A549 (cell line): ENCODE measurements around the gene CDK14. TPM values are rescaled to one million over a fixed set of nuclear protein-coding genes. Genes with fewer than 3 reads are reported as not detected.

Experiments
- ATAC-seq, 2 experiments: fragments of 200-7000 bp in 1 of 2; fragments of >200 bp in 1 of 2; cut with Nextera tagmentation in 1 of 2; cut with Tn5 transposase in 1 of 2; 3 replicates each; pipeline versions ENCODE4 v1.8.0 to v1.9.1; 2018 to 2020; ENCODE audit warnings: mild to moderate bottlenecking in 1 of 2, moderate library complexity in 1 of 2
- CTCF ChIA-PET: fragments of 300-600 bp; sonication (Branson Sonifier 250); formaldehyde crosslinking; extraction: SDS; loops from one replicate; lab custom pipeline; 2021; ENCODE audit warnings: antibody characterized with exemption, inconsistent platforms; lab: Yijun Ruan, JAX
- POLR2A ChIA-PET: fragments of 350-600 bp; formaldehyde crosslinking; extraction: SDS; loops from one replicate; lab custom pipeline; 2021; ENCODE audit warnings: antibody characterized with exemption, inconsistent platforms; lab: Yijun Ruan, JAX
- DNase-seq, 2 experiments: peaks; one replicate each; pipeline versions ENCODE4 v3.0.0 to v3.0.0-alpha.2; 2011 to 2016; ENCODE audit warnings: low read depth in 1 of 2, low spot score in 1 of 2
- FAIRE-seq: peaks from 2 replicates; lab custom pipeline; 2011; peaks lifted over from hg19 to GRCh38; lab: Jason Lieb, UNC
- H3K27ac ChIP-seq, 2 experiments: fragments of >200 bp; sonication (Bioruptor Twin); formaldehyde crosslinking; 3 replicates each; pipeline ENCODE4 v1.5.1; 2016 to 2017
- H3K4me1 ChIP-seq: fragments of >200 bp; sonication (Bioruptor Twin); formaldehyde crosslinking; 3 replicates; pipeline ENCODE4 v1.6.1; 2016
- H3K4me2 ChIP-seq: fragments of >200 bp; sonication (Bioruptor Twin); formaldehyde crosslinking; 3 replicates; pipeline ENCODE4 v1.6.1; 2016
- H3K4me3 ChIP-seq: fragments of >200 bp; sonication (Bioruptor Twin); formaldehyde crosslinking; 3 replicates; pipeline ENCODE4 v1.5.1; 2016
- H3K9me3 ChIP-seq: fragments of >200 bp; sonication (Bioruptor Twin); formaldehyde crosslinking; 3 replicates; pipeline ENCODE4 v1.6.1; 2016
- CHD4 ChIP-seq: fragments of 200-600 bp; sonication (generic); IDR thresholded peaks from 2 replicates; pipeline ENCODE4 v1.6.1; 2016; ENCODE audit warnings: antibody characterized with exemption, mild to moderate bottlenecking, borderline replicate concordance
- CTCF ChIP-seq: fragments of >200 bp; sonication (Bioruptor Twin); formaldehyde crosslinking; IDR thresholded peaks from 3 replicates; pipeline ENCODE4 v1.5.1; 2016
- E2F6 ChIP-seq: IDR thresholded peaks from 2 replicates; pipeline ENCODE4 v1.6.1; 2012; ENCODE audit warnings: low read depth, borderline replicate concordance
- EHF ChIP-seq: fragments of 250-450 bp; sonication (Bioruptor Pico); IDR thresholded peaks from 2 replicates; pipeline ENCODE4 v1.5.0; 2020; ENCODE audit warnings: mild to moderate bottlenecking
- EHMT2 ChIP-seq: fragments of 200-600 bp; sonication (generic); IDR thresholded peaks from 2 replicates; pipeline ENCODE4 v1.6.1; 2016; ENCODE audit warnings: antibody characterized with exemption, low read depth, mild to moderate bottlenecking, moderate library complexity
- ESRRA ChIP-seq: fragments of 150-350 bp; IDR thresholded peaks from 2 replicates; pipeline ENCODE4 v1.6.1; 2014; ENCODE audit warnings: mild to moderate bottlenecking, low read length, borderline replicate concordance
- GATA3 ChIP-seq: IDR thresholded peaks from 2 replicates; pipeline ENCODE4 v1.6.1; 2012; ENCODE audit warnings: borderline replicate concordance
- HDAC2 ChIP-seq: fragments of 200-600 bp; sonication (generic); IDR thresholded peaks from 2 replicates; pipeline ENCODE4 v1.6.1; 2016
- HOXA7 ChIP-seq: fragments of 250-450 bp; sonication (Bioruptor Pico); IDR thresholded peaks from 2 replicates; pipeline ENCODE4 v1.5.0; 2020; ENCODE audit warnings: mild to moderate bottlenecking, moderate library complexity
- HOXB13 ChIP-seq: fragments of 250-450 bp; sonication (Bioruptor Pico); IDR thresholded peaks from 2 replicates; pipeline ENCODE4 v1.5.0; 2020; ENCODE audit warnings: low read depth, mild to moderate bottlenecking, moderate library complexity
- HOXB5 ChIP-seq: fragments of 250-450 bp; sonication (Bioruptor Pico); IDR thresholded peaks from 2 replicates; pipeline ENCODE4 v1.5.0; 2020; ENCODE audit warnings: mild to moderate bottlenecking, moderate library complexity
- KDM1A ChIP-seq: fragments of 200-600 bp; sonication (generic); IDR thresholded peaks from 2 replicates; pipeline ENCODE4 v1.6.1; 2016; ENCODE audit warnings: low read depth, mild to moderate bottlenecking
- MAZ ChIP-seq: fragments of 150-350 bp; IDR thresholded peaks from 2 replicates; pipeline ENCODE4 v1.6.1; 2014; ENCODE audit warnings: antibody characterized with exemption, low read depth, low read length, borderline replicate concordance
- MYC ChIP-seq: IDR thresholded peaks from 2 replicates; pipeline ENCODE4 v1.6.1; 2012; ENCODE audit warnings: mild to moderate bottlenecking, inconsistent platforms, low read length, improper control_type of control experiment, borderline replicate concordance
- NFE2L2 ChIP-seq: fragments of 150-350 bp; conservative IDR thresholded peaks from 2 replicates; pipeline ENCODE4 v1.6.1; 2014; ENCODE audit warnings: low read length
- NR3C1 ChIP-seq: fragments of >200 bp; sonication (Bioruptor Twin); formaldehyde crosslinking; IDR thresholded peaks from 3 replicates; pipeline ENCODE4 v1.6.1; 2017
- PBX3 ChIP-seq: IDR thresholded peaks from 2 replicates; pipeline ENCODE4 v1.6.1; 2012
- PHF8 ChIP-seq: fragments of 200-600 bp; sonication (generic); IDR thresholded peaks from 2 replicates; pipeline ENCODE4 v1.6.1; 2016; ENCODE audit warnings: low read depth, mild to moderate bottlenecking, antibody characterized with exemption, moderate library complexity, borderline replicate concordance
- RAD21 ChIP-seq, 2 experiments: fragments of >200 bp in 1 of 2; sonication (Bioruptor Twin) in 1 of 2; formaldehyde crosslinking in 1 of 2; IDR thresholded peaks in 1 of 2; conservative IDR thresholded peaks in 1 of 2; 2 replicates in 1 of 2; 3 replicates in 1 of 2; pipeline ENCODE4 v1.6.1; 2012 to 2018; ENCODE audit warnings: inconsistent platforms in 1 of 2
- RFX5 ChIP-seq: fragments of 450-650 bp; IDR thresholded peaks from 2 replicates; pipeline ENCODE4 v1.7.1; 2014; ENCODE audit warnings: antibody characterized with exemption, mild to moderate bottlenecking, moderate library complexity
- RNF2 ChIP-seq: fragments of 200-600 bp; sonication (generic); IDR thresholded peaks from 2 replicates; pipeline ENCODE4 v1.6.1; 2016; ENCODE audit warnings: low read depth, mild to moderate bottlenecking, antibody characterized with exemption, moderate library complexity, borderline replicate concordance
- SMC3 ChIP-seq: fragments of >200 bp; sonication (Bioruptor Twin); formaldehyde crosslinking; IDR thresholded peaks from 3 replicates; pipeline ENCODE4 v1.6.1; 2018; ENCODE audit warnings: inconsistent platforms
- ZFP36 ChIP-seq: fragments of 450-650 bp; IDR thresholded peaks from 2 replicates; pipeline ENCODE4 v1.6.1; 2014; ENCODE audit warnings: borderline replicate concordance; ENCODE audit not compliant: partially characterized antibody
- ZNF302 ChIP-seq: fragments of 250-450 bp; sonication (Bioruptor Pico); IDR thresholded peaks from 2 replicates; pipeline ENCODE4 v1.9.0; 2021; ENCODE audit warnings: inconsistent platforms, mild to moderate bottlenecking, moderate library complexity
- ZSCAN20 ChIP-seq: fragments of 250-450 bp; sonication (Bioruptor Pico); IDR thresholded peaks from 2 replicates; pipeline ENCODE4 v1.8.0; 2022; ENCODE audit warnings: mild to moderate bottlenecking, moderate library complexity
- WGBS: methylation state at CpG from one replicate; pipeline ENCODE4 v1.1.6; 2017; ENCODE audit errors: missing lambda C conversion rate; 5-methylcytosine and 5-hydroxymethylcytosine counted together
- polyA plus RNA-seq, 4 experiments: library from polyadenylated mRNA; depleted of rRNA in 3 of 4; stranded (reverse); fragments of >200 nt; fragmentation: RNase III in 1 of 4; extraction: RNeasy Plus Mini Kit Qiagen cat#74134 plus additional on column Dnase treatment in 1 of 4; gene quantifications; 2 replicates in 3 of 4; 3 replicates in 1 of 4; pipeline ENCODE4 v1.2.3, GENCODE V29; 2011 to 2017
- TF ChIP-seq, protein P1 (sequence below): fragments of 200-600 bp; sonication (generic); IDR thresholded peaks from 2 replicates; pipeline ENCODE4 v1.6.1; 2016; ENCODE audit warnings: antibody characterized with exemption, mild to moderate bottlenecking, moderate library complexity

The CDK14 gene
- polyA plus RNA-seq, 2 of the 4 experiments (the other 2 are of a cell fraction): 0.21 to 0.23 TPM

DNA sequence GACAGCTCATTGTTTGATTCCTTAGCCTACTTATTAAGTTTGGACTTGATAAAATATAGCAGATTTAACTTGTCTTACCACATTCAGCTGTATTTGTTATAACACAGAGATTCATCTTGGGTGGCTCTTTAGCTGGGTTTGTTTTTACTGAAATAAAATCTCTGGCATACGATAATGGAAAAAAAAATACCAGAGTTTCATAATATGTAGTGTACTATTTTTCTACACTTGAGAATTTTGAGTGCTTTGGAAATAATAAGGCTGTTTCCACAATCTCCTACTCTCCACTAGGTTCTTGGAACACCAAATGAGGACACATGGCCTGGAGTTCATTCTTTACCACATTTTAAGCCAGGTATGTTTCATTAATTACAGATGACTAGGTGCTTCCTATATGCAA, 449.5 kb downstream of the CDK14 start:
- ChIA-PET CTCF (no interaction called here), POLR2A (no interaction called here)
- no peak for DNase-seq
- Histone ChIP-seq H3K9me3 (no peaks in the 10 kb centered on the region), H3K4me1 (no peaks in the 10 kb centered on the region), H3K4me3 (no peak overlapping the region), H3K4me2 (no peak overlapping the region), H3K27ac (no peak overlapping the region)
- no peak for TF ChIP-seq KDM1A
- TF ChIP-seq CHD4: no peak
- TF ChIP-seq ZSCAN20 (CRISPR knock-in tag): no peak
- TF ChIP-seq EHMT2: no peak
- no peak for TF ChIP-seq EHF (CRISPR knock-in tag)
- TF ChIP-seq GATA3: no peak
- no peak for TF ChIP-seq PBX3
- no peak for TF ChIP-seq ZFP36
- no peak for ATAC-seq
- no peak for FAIRE-seq
- WGBS: 33% methylated on average over 1 of the region's 1 CpG

- no peaks in the 10 kb centered on the region for H3K4me1 ChIP-seq
- TF ChIP-seq HDAC2 (no peak), ESRRA (no peak), NFE2L2 (no peak), EHMT2 (no peak), HOXB5 (no peak), KDM1A (no peak), MAZ (no peak), HOXB13 (CRISPR knock-in tag) (no peak), HOXA7 (no peak), RNF2 (no peak), EHF (CRISPR knock-in tag) (no peak), ZNF302 (no peak), CTCF (peak; percentile 42), PHF8 (no peak), SMC3 (0 out of 3 replicates have a peak, but pooled peaks have one; percentile 14), RAD21 (conservative IDR thresholded peaks at IDR 0.05 in 1 of 2, IDR thresholded peaks at IDR 0.05 in 1 of 2) (0 out of 5 replicates have a peak, but pooled peaks of 1 of the 2 experiments have one; percentile 22), MYC (no peak), RFX5 (no peak), E2F6 (no peak), NR3C1 (no peak)
- TF ChIP-seq, protein P1, sequence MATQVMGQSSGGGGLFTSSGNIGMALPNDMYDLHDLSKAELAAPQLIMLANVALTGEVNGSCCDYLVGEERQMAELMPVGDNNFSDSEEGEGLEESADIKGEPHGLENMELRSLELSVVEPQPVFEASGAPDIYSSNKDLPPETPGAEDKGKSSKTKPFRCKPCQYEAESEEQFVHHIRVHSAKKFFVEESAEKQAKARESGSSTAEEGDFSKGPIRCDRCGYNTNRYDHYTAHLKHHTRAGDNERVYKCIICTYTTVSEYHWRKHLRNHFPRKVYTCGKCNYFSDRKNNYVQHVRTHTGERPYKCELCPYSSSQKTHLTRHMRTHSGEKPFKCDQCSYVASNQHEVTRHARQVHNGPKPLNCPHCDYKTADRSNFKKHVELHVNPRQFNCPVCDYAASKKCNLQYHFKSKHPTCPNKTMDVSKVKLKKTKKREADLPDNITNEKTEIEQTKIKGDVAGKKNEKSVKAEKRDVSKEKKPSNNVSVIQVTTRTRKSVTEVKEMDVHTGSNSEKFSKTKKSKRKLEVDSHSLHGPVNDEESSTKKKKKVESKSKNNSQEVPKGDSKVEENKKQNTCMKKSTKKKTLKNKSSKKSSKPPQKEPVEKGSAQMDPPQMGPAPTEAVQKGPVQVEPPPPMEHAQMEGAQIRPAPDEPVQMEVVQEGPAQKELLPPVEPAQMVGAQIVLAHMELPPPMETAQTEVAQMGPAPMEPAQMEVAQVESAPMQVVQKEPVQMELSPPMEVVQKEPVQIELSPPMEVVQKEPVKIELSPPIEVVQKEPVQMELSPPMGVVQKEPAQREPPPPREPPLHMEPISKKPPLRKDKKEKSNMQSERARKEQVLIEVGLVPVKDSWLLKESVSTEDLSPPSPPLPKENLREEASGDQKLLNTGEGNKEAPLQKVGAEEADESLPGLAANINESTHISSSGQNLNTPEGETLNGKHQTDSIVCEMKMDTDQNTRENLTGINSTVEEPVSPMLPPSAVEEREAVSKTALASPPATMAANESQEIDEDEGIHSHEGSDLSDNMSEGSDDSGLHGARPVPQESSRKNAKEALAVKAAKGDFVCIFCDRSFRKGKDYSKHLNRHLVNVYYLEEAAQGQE: no peak
- TF ChIP-seq, all 56 proteins: peak for 3
- ATAC-seq: no peak
- CTCF ChIA-PET: no interaction called here
- Histone ChIP-seq H3K4me2 (no peak overlapping the region), H3K27ac (no peak overlapping the region), H3K4me3 (no peak overlapping the region), H3K9me3 (no peaks in the 10 kb centered on the region)
- WGBS: 46% methylated on average over 2 of the region's 2 CpGs
- no peak for FAIRE-seq
- no peak for DNase-seq
- POLR2A ChIA-PET: no interaction called here
Measured at GRCh38 chr7:91046322-91047089, 450.4 kb downstream of the CDK14 start.
